Skeletal muscle tissue (tissue), 4 donors: ENCODE measurements around the gene UNC93B1. TPM values are rescaled to one million over a fixed set of nuclear protein-coding genes. Genes with fewer than 3 reads are reported as not detected.
"Not testable (repeated sequence)": the region's sequence is repeated elsewhere in the genome, so short reads cannot be mapped to it uniquely, and the experiment has no call there.

Experiments used
- H3K27ac ChIP-seq: one replicate; pipeline ENCODE4 v1.7.0; 2013; ENCODE audit warnings: mild to moderate bottlenecking, low read depth, low read length, inconsistent platforms
- H3K27me3 ChIP-seq, 3 donors: one replicate each; pipeline ENCODE4 v1.7.0; 2013; ENCODE audit warnings: low read length in 3 of 3; ENCODE audit not compliant: control insufficient read depth in 3 of 3, insufficient read depth in 3 of 3
- H3K36me3 ChIP-seq, 3 donors: one replicate each; pipeline ENCODE4 v1.7.0; 2013; ENCODE audit warnings: low read length in 3 of 3; ENCODE audit not compliant: control insufficient read depth in 3 of 3, insufficient read depth in 3 of 3
- H3K4me1 ChIP-seq, 3 donors: one replicate each; pipeline ENCODE4 v1.7.0; 2013; ENCODE audit warnings: low read length in 3 of 3, mild to moderate bottlenecking in 3 of 3; ENCODE audit not compliant: control insufficient read depth in 3 of 3, insufficient read depth in 3 of 3
- H3K4me3 ChIP-seq, 3 donors: one replicate each; pipeline ENCODE4 v1.7.0; 2013; ENCODE audit warnings: low read length in 3 of 3
- H3K9ac ChIP-seq, 3 donors: one replicate each; pipeline ENCODE4 v1.7.0; 2013; ENCODE audit warnings: low read length in 3 of 3, mild to moderate bottlenecking in 3 of 3, moderate library complexity in 2 of 3, low read depth in 1 of 3
- H3K9me3 ChIP-seq, 3 donors: one replicate each; pipeline ENCODE4 v1.7.0; 2013; ENCODE audit warnings: low read length in 3 of 3; ENCODE audit not compliant: control insufficient read depth in 3 of 3
- total RNA-seq: library from RNA; depleted of rRNA; stranded (reverse); fragments of >200 nt; gene quantifications from one replicate; pipeline ENCODE4 v1.2.3, GENCODE V29; 2014
- donor health status: Osteomylitis.

The UNC93B1 gene
- total RNA-seq, 1 donor from 2014 or later: 10.4 TPM

DNA sequence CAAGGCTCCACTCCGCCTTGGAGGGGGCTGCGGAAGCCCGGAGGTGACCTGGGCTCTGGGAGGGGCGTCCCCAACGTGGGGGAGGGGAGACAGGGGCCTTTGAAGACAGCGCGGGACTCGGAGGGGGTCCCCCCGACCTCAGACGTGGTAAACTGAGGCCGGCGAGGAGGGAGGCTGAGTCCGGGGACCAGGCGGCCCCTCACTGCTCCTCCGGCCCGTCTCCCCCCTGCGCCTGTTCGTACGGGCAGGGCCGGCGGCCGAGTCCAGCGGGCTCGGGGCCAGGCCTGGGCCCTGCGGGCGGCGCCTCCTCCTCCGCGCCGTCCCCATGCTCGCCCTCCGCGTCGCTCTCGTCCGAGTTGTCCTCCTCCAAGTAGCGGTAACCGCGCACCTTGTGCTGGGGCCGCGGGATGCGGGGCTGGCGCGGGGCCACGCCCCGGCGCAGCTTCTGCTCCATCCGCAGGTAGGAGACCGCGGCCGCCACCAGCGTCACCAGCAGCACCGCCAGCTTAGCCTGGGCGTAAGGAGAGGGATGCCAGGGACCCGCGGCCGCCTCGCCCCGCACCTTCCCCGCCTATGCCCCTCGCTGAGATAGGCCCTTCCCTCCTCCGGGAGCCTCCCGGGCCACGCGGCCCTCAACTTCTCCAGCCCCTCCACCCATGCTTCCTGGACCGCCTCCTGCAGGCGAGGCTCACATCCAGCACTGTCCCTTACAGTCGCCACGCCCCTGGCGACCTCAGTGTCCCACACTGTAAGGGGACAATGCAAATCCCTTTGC lies 12.4 kb downstream of the UNC93B1 start:
- H3K4me3 ChIP-seq, H3K27me3 ChIP-seq, H3K36me3 ChIP-seq, H3K27ac ChIP-seq, H3K4me1 ChIP-seq, H3K9me3 ChIP-seq, H3K9ac ChIP-seq: not testable (repeated sequence)

GRCh38 chr11:67990546-67991346 lies 13.2 kb downstream of the UNC93B1 start:
- not testable (repeated sequence) for H3K9me3 ChIP-seq, H3K27ac ChIP-seq, H3K27me3 ChIP-seq, H3K9ac ChIP-seq, H3K36me3 ChIP-seq, H3K4me1 ChIP-seq, H3K4me3 ChIP-seq

DNA sequence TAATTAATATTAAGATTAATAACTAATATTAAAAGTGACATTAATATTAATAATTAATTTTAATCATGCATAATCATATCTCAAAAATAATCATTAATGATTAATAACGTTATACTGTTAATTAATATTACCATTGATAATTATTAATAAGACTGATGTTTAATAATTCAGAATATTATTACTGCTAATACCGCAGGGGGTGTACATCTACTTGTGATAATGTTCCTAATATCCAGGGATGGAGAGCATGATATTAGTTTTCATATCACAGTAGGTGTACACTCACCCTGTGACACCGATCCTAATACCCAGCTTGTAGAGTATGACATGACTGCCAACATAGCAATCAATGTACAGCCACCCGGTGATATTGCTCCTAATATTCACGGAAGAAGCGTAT lies 18.6 kb downstream of the UNC93B1 start:
- H3K4me1 ChIP-seq, H3K4me3 ChIP-seq, H3K9me3 ChIP-seq, H3K27ac ChIP-seq, H3K36me3 ChIP-seq, H3K27me3 ChIP-seq, H3K9ac ChIP-seq: not testable (repeated sequence)

- no peaks in the 10 kb centered on the region for H3K4me1 ChIP-seq
- H3K9ac ChIP-seq: no peak overlapping the region
- no peaks in the 10 kb centered on the region for H3K36me3 ChIP-seq
- no peak overlapping the region for H3K4me3 ChIP-seq
- H3K27me3 ChIP-seq: peaks cover 0 to 6% (median 3%) of the 10 kb centered on the region in 3 donors
- H3K27ac ChIP-seq: no peak overlapping the region
- no peaks in the 10 kb centered on the region for H3K9me3 ChIP-seq
These were observed 19.9 kb downstream of the UNC93B1 start for GRCh38 chr11:67983951-67984350.

DNA sequence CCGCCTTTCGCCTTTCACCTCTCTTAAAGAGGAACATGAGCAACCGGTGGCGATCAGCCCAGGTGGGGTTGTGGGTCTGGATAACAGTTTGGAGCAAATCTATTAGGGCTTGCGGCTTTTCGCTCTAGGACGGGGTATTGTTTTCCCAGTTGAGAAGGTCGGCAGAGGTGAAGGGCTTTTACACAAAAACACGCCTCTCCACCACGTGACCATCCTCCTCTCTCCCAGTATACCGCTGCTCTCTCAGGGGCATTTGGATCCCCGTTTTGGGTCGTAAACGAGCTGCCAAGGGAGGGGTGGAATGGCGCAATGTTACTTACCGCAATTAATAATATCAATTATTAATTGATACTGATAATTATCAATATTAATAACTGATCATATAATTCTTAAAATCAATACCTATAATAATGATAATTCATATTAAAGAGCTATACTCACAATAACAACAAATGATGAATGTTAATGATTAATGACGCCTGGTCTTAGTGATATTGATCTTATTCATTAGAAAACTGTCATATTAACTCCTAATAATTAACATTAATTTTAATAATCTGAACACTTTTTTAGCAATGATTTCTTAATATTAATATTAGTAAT lies 21.5 kb downstream of the UNC93B1 start:
- H3K36me3 ChIP-seq, H3K9ac ChIP-seq, H3K4me1 ChIP-seq, H3K4me3 ChIP-seq, H3K9me3 ChIP-seq, H3K27ac ChIP-seq: not testable (repeated sequence)
- H3K27me3 ChIP-seq: peaks cover 0 to 15% (median 3%) of the 10 kb centered on the region in 3 donors

- not testable (repeated sequence) for H3K4me1 ChIP-seq, H3K9me3 ChIP-seq, H3K27ac ChIP-seq, H3K4me3 ChIP-seq, H3K9ac ChIP-seq, H3K36me3 ChIP-seq
- H3K27me3 ChIP-seq: peaks cover 0 to 17% (median 3%) of the 10 kb centered on the region in 3 donors
These were observed 22.7 kb downstream of the UNC93B1 start for GRCh38 chr11:67981226-67981625.

- H3K4me3 ChIP-seq, H3K9me3 ChIP-seq, H3K36me3 ChIP-seq, H3K27ac ChIP-seq, H3K9ac ChIP-seq, H3K4me1 ChIP-seq: not testable (repeated sequence)
- H3K27me3 ChIP-seq: peaks cover 0 to 17% (median 3%) of the 10 kb centered on the region in 3 donors
These were observed 25.0 kb downstream of the UNC93B1 start for GRCh38 chr11:67978766-67979418.

- not testable (repeated sequence) for H3K4me3 ChIP-seq, H3K4me1 ChIP-seq, H3K27ac ChIP-seq, H3K36me3 ChIP-seq, H3K9ac ChIP-seq, H3K9me3 ChIP-seq
- H3K27me3 ChIP-seq: peaks cover 0 to 11% (median 0%) of the 10 kb centered on the region in 3 donors
These were observed 29.2 kb downstream of the UNC93B1 start for GRCh38 chr11:67974746-67975145.

- not testable (repeated sequence) for H3K27me3 ChIP-seq, H3K4me3 ChIP-seq, H3K9ac ChIP-seq, H3K4me1 ChIP-seq, H3K36me3 ChIP-seq, H3K9me3 ChIP-seq, H3K27ac ChIP-seq
These were observed 38.0 kb downstream of the UNC93B1 start for GRCh38 chr11:67965830-67966348.
